ENCODE measurements around the gene MLEC.
"Not testable (repeated sequence)": the region's sequence is repeated elsewhere in the genome, so short reads cannot be mapped to it uniquely, and the experiment has no call there.

MLEC gene

GRCh38 chr12:120724720-120725119 lies 37.8 kb downstream of the MLEC start:
- no peak for DNase-seq

- no peak for DNase-seq
Observed at GRCh38 chr12:120725151-120725658, 38.3 kb downstream of the MLEC start.

DNA sequence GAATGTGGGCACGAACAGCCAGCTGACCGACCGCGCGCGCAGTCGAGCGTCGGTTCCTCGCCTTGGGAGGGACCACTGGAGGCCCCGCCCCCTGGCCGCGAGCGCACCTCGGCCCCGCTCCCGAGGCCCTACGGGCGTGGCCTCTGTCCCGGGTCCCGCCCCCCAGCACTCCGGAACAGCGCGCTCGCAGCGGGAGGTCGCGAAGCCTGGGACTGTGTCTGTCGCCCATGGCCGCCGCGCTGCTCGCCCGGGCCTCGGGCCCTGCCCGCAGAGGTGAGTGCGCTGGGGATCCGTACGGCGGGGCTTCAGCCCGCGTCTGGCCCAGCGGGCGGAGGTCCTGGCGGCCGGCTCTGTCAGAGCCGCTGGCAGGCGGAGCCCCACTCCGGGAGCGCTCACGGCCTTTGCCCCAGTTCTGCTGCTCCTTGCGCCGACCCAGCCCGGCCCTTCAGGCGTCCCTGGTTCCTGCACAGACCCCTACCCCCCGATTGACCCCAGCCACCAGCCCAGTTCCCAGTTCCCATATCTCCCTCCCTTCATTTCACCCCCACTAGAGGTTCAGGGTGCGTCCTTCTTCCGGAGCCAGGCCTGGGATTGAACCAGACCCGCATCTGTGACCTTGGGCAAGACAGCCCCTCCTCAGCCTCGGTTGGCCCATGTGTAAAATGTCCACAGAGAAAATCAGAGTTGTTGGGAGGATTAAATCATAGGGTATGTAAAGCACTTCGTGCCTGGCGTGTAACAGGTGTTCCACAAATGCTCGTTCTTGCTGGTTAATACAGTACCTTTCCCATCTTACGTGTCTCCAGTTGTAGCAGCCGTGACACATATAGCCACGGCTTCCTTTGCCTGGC lies 38.9 kb downstream of the MLEC start, which contains the start of gene ACADS:
Gene ACADS, plus strand, starts transcription at position 168 of the 851 bp plus-strand sequence. Its CDS starts 60 bp downstream, at position 228.
- peak; percentile 62 to 75 for DNase-seq

DNA sequence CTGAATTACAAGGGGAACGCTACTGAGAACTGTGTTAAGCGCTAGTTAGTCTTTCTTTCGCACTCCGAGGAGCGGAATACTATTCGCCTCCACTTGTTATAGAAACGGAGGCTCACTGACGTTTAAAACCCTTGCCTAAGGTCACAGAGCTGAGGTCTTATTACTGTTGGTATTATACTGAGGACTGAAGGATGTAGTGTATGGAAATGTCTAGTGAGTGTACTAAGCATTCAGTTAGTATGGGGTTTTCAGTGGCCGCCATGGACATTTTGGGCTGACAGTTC lies 39.5 kb downstream of the MLEC start:
- DNase-seq = no peak

DNA sequence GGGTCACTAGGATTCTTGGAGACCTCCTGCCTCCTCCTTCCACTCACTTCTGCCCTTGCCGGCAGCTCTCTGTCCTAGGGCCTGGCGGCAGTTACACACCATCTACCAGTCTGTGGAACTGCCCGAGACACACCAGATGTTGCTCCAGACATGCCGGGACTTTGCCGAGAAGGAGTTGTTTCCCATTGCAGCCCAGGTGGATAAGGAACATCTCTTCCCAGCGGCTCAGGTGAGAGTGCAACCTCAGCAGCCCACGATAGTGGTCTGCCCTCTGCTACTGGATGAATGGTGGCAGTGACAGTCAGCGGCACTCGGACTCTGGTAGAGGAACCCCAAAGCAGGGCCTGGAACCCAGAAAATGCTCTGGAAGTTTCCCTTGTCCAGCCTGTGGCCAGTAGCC lies 40.0 kb downstream of the MLEC start:
- DNase-seq = no peak

GRCh38 chr12:120732198-120732597 lies 45.2 kb downstream of the MLEC start:
- not testable (repeated sequence) for DNase-seq

DNA sequence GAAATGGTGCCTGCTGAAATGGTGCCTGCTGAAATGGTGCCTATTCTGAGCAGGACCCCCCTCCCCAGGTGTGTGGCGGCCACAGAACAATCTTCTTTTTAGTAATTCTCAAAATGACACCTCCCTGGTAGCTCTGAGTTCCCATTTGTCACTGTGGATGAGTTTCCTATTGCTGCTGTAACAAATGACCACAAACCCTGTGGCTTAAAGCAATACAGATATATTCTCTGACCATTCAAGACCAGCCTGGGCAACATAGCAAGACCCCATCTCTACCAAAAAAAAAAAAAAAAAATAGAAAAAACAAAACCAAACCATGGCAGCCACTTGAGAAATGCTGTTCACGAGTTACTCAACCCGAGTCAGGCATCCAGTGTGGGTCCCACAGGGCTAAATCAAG lies 46.6 kb downstream of the MLEC start:
- DNase-seq = no peak

- DNase-seq = no peak
Observed at GRCh38 chr12:120734210-120734609, 47.3 kb downstream of the MLEC start.

GRCh38 chr12:120735181-120735580 lies 48.2 kb downstream of the MLEC start:
- DNase-seq = no peak

- DNase-seq = no peak
Observed at GRCh38 chr12:120736404-120737331, 49.7 kb downstream of the MLEC start.

DNA sequence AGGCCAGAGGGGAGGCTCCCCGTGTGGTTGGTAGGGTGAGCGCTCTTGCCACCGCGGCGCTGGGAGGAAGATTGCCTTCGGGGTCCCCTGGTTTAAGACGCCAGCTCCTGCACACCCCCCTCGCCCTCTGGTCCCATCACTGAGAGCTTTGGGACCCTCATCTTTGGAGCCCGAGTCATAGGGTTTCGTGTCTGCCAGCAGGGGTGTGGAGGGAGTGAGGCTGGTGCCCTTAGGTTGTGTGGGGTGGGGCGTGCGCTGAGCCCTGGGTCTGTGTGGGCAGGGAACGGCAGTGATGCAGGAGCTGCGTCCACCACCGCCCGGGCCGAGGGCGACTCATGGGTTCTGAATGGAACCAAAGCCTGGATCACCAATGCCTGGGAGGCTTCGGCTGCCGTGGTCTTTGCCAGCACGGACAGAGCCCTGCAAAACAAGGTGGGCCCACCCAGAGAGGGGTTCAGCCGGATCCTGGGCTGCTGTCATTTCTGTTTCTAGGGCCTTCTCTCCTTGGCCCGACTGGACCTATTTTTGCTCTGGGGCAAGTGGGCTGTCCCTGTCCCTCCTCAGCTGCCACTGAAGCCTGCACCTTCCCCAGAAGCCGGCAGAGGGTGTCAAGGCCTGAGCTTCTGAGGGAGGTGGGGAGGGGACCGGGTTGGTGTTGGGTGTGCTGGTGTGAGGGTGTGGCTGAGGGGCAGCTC lies 50.8 kb downstream of the MLEC start:
- no peak for DNase-seq

GRCh38 chr12:120738252-120739030 lies 51.5 kb downstream of the MLEC start:
- no peak for DNase-seq

- DNase-seq = no peak
Observed at GRCh38 chr12:120739031-120739762, 52.2 kb downstream of the MLEC start.

DNA sequence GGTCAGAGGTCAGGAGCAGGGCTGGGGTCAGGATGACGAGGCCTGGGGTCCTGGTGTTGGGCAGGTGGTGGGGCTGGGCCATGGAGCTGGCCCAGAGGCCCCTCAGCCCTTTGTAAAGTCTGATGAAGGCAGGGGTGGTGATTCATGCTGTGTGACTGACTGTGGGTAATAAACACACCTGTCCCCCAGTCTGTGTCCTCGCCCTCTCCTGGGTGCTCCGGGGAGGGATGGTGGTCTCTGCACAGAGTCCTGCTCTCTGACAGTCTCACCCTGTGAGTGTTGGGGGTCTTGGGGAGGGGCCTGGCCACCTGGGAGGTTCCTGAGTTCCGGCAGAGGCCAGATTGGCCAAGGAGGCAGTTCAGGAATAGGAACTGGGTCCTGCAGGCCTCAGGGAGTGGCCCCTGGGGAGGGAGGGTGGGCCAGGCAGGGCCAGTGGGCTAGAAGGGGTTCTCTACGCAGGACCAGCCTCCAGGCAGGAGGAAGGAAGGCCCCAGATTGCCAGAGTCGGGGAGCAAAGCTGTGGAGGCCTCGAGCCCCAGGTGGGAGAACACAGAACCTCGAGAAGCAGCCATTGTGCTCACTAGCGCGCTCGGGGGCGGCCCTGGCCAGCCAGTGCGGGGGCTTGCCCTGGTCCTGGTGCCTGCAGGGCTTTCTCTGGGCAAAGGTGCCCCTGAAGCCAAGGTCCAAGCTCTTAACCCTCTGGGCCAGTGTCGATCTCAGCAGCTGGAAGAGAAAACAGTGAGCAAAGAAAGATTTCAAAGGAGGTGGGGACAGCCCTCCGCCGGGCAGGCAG lies 53.1 kb downstream of the MLEC start:
- no peak for DNase-seq

DNA sequence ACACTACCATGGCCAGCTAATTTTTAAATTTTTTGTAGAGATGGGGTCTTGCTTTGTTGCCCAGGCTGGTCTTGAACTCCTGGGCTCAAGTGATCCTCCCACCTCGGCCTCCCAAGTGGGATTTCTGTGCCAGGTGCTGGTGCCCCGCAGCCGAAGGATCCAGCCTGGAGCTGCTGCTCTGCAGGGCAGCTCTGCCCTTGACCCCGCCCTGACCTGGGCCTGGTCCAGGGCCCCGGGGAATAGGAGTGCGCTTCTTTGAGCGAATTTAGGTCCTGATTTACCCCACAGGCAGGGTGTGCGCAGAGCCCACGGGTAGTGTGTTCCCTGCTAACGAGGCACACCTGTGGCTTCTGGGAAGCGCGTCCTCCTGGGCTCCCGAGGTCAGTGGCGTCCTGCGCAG lies 53.9 kb downstream of the MLEC start:
- no peak for DNase-seq

GRCh38 chr12:120741476-120742421 lies 54.8 kb downstream of the MLEC start:
- DNase-seq = no peak

GRCh38 chr12:120744922-120745493 lies 58.1 kb downstream of the MLEC start:
- DNase-seq = no peak

- no peak for DNase-seq
Observed at GRCh38 chr12:120748242-120748641, 61.3 kb downstream of the MLEC start.

- no peak for DNase-seq
Observed at GRCh38 chr12:120749256-120749655, 62.3 kb downstream of the MLEC start.
